Esophagus muscularis mucosa (tissue), 4 donors: ENCODE measurements around the gene ISG20L2. TPM values are rescaled to one million over a fixed set of nuclear protein-coding genes. Genes with fewer than 3 reads are reported as not detected.

Experiments
- DNase-seq: peaks from one replicate; pipeline ENCODE4 v3.0.0-alpha.2; 2017; ENCODE audit errors: extremely low spot score
- H3K27ac ChIP-seq, 4 donors: fragments of 200-600 bp; sonication (generic); replicated peaks in 1 of 4; 1 replicate in 3 of 4; 2 replicates in 1 of 4; pipeline ENCODE4 v1.5.1; 2016 to 2019; ENCODE audit warnings: mild to moderate bottlenecking in 1 of 4
- H3K27me3 ChIP-seq, 4 donors: fragments of 200-600 bp; sonication (generic); one replicate each; pipeline versions ENCODE4 v1.5.1 to v1.6.0; 2016 to 2019
- H3K36me3 ChIP-seq, 4 donors: fragments of 200-600 bp; sonication (generic); one replicate each; pipeline ENCODE4 v1.5.1; 2016 to 2019
- H3K4me1 ChIP-seq, 4 donors: fragments of 200-600 bp; sonication (generic); one replicate each; pipeline ENCODE4 v1.5.1; 2016 to 2019
- H3K4me3 ChIP-seq, 4 donors: fragments of 200-600 bp; sonication (generic); 1 replicate in 2 of 4; 2 replicates in 2 of 4; pipeline ENCODE4 v1.5.1; 2016 to 2019; ENCODE audit warnings: mild to moderate bottlenecking in 4 of 4, moderate library complexity in 1 of 4
- H3K9me3 ChIP-seq, 4 donors: fragments of 200-600 bp; sonication (generic); 1 replicate in 3 of 4; 2 replicates in 1 of 4; pipeline ENCODE4 v1.5.1; 2016 to 2019
- EP300 ChIP-seq: sonication (generic); formaldehyde crosslinking; IDR thresholded peaks from one replicate; pipeline ENCODE4 v1.6.1; 2017; ENCODE audit warnings: antibody characterized with exemption
- POLR2A ChIP-seq: fragments of 450-650 bp; IDR thresholded peaks from one replicate; pipeline ENCODE4 v1.6.1; 2017; ENCODE audit warnings: antibody characterized with exemption, moderate library complexity, mild to moderate bottlenecking, low read depth
- POLR2AphosphoS5 ChIP-seq, 2 donors: sonication (generic); formaldehyde crosslinking; IDR thresholded peaks; one replicate each; pipeline ENCODE4 v1.6.1; 2017; ENCODE audit warnings: antibody characterized with exemption in 2 of 2
- WGBS: methylation state at CpG from one replicate; pipeline ENCODE4 v1.1.5; 2018; 5-methylcytosine and 5-hydroxymethylcytosine counted together
- intact Hi-C: fragments of 100-400 bp; cut with DNase I; formaldehyde crosslinking; loops from one replicate; pipeline ENCODE4 v1.15.1; 2023
- total RNA-seq, 4 donors: library from RNA; depleted of rRNA; stranded (reverse); fragments of >200 nt; gene quantifications; one replicate each; pipeline versions ENCODE4 v1.1.0 to v1.2.1, GENCODE V29; 2016
- TF ChIP-seq, protein P1 (sequence below), 3 experiments: fragments of 200-600 bp in 2 of 3; fragments of 450-650 bp in 1 of 3; sonication (generic) in 2 of 3; IDR thresholded peaks; one replicate each; pipeline ENCODE4 v1.5.1; 2017 to 2019; ENCODE audit warnings: antibody characterized with exemption in 3 of 3, mild to moderate bottlenecking in 2 of 3, moderate library complexity in 1 of 3

ISG20L2 gene, protein sequence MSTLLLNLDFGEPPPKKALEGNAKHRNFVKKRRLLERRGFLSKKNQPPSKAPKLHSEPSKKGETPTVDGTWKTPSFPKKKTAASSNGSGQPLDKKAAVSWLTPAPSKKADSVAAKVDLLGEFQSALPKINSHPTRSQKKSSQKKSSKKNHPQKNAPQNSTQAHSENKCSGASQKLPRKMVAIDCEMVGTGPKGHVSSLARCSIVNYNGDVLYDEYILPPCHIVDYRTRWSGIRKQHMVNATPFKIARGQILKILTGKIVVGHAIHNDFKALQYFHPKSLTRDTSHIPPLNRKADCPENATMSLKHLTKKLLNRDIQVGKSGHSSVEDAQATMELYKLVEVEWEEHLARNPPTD
- 10 to 100 TPM; 16.2 to 20.0 (median 19.0) TPM for total RNA-seq

DNA sequence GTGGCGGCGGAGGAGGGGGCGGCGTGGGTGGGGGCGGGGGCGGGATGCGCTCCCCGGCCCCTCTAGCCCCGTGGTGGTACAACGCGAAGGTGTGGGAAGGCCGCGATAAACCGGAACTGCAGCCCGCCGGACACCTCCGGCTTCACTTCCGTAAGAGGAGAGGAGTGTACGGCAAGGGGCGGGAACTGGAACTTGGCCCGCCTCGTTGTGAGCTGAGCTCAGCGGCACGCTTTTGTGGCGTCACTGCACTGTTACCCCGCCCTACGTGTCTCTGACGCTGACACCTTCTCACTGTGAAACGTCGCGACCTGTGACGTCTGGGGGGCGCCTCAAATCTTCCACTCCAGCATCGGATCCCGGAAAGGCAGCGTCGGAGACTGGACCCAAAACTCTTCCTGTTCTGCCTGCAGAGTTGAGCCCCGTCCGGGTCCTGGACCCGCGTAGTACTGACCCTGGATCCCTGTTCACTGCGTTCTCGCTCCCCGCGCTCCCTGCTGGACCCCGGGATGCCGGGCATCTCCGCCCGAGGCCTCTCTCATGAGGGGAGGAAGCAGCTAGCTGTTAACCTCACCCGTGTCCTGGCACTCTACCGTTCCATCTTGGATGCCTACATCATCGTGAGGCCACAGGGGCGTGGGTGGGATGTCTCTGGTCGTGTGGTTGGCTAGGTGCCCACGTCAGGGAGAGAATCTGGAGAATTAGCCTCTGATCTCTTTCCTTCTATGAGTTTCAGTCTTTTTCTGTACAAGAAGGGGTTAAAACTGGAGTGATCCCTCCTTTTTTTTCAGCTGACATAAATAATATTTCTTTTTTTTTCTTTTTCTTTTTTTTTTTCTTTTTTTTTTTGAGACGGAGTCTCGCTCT is at the start of gene ISG20L2:
TSS of gene ISG20L2 (minus strand) at position 168 of the 864 bp plus-strand sequence. CDS start 1,114 bp downstream, outside the sequence.
- peak; percentile 98 for DNase-seq
- 3% methylated on average over 50 of the region's 57 CpGs for WGBS
- peaks cover 27 to 46% (median 30%) of the 10 kb centered on the region in 4 donors for H3K36me3 ChIP-seq
- no peaks in the 10 kb centered on the region for H3K27me3 ChIP-seq
- H3K4me3 ChIP-seq: peak within 1 kb of the TSS; percentile 70 to 79 (median 74)
- TF ChIP-seq POLR2AphosphoS5 (IDR thresholded peaks at IDR 0.05) (peak; percentile 84 to 90), POLR2A (peak; percentile 34), EP300 (no peak)
- TF ChIP-seq, protein P1, sequence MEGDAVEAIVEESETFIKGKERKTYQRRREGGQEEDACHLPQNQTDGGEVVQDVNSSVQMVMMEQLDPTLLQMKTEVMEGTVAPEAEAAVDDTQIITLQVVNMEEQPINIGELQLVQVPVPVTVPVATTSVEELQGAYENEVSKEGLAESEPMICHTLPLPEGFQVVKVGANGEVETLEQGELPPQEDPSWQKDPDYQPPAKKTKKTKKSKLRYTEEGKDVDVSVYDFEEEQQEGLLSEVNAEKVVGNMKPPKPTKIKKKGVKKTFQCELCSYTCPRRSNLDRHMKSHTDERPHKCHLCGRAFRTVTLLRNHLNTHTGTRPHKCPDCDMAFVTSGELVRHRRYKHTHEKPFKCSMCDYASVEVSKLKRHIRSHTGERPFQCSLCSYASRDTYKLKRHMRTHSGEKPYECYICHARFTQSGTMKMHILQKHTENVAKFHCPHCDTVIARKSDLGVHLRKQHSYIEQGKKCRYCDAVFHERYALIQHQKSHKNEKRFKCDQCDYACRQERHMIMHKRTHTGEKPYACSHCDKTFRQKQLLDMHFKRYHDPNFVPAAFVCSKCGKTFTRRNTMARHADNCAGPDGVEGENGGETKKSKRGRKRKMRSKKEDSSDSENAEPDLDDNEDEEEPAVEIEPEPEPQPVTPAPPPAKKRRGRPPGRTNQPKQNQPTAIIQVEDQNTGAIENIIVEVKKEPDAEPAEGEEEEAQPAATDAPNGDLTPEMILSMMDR (IDR thresholded peaks at IDR 0.05): no peak
- intact Hi-C loops: loop anchor here (1.0 kb wide), 2 partner anchors 11 to 38 kb away; partner anchors contain the start of gene PRCC
- no peaks in the 10 kb centered on the region for H3K9me3 ChIP-seq
- peaks cover 41 to 61% (median 59%) of the 10 kb centered on the region in 4 donors for H3K4me1 ChIP-seq
- H3K27ac ChIP-seq: peak within 1 kb of the TSS; percentile 93 to 98 (median 94)

- H3K27ac ChIP-seq: no peak overlapping the region
- no peaks in the 10 kb centered on the region for H3K9me3 ChIP-seq
- no peaks in the 10 kb centered on the region for H3K27me3 ChIP-seq
- no peak for DNase-seq
- 47% methylated on average over 1 of the region's 1 CpG for WGBS
- TF ChIP-seq EP300: no peak
- no peak for TF ChIP-seq POLR2A
- TF ChIP-seq, protein P1 (IDR thresholded peaks at IDR 0.05): no peak
- no peak for TF ChIP-seq POLR2AphosphoS5 (IDR thresholded peaks at IDR 0.05)
- H3K4me3 ChIP-seq: no peak overlapping the region
- intact Hi-C loops: no loop called here
- peaks cover 0 to 7% (median 4%) of the 10 kb centered on the region in 4 donors for H3K36me3 ChIP-seq
- peaks cover 27 to 62% (median 55%) of the 10 kb centered on the region in 4 donors for H3K4me1 ChIP-seq
Measured at GRCh38 chr1:156777573-156777972, 49.0 kb upstream of the ISG20L2 start.

DNA sequence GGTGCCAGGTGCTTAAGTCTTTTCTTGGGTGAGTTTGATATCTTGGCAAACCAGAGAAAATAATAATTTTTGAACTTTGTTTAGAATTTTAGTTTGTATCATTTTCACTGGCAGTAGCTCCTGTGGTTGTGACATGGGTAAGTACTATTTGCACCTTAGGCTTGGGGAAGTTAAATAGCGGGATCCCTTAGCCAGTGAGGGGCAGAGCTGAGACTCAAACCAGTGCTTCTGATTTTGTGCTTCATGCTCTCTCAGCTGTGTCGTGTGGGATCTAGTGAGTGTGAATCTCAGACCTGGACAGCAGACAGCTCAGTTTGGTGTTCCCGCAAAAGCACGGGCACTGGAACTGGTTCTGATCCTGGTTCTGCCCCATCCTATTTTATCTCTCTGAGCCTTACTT is 48.4 kb upstream of the ISG20L2 start:
- TF ChIP-seq POLR2AphosphoS5 (IDR thresholded peaks at IDR 0.05) (no peak), EP300 (no peak), POLR2A (no peak)
- TF ChIP-seq, protein P1 (IDR thresholded peaks at IDR 0.05): no peak
- no peak for DNase-seq
- H3K4me1 ChIP-seq: peaks cover 29 to 63% (median 57%) of the 10 kb centered on the region in 4 donors
- WGBS: 70% methylated on average over 4 of the region's 4 CpGs
- H3K4me3 ChIP-seq: no peak overlapping the region
- intact Hi-C loops: no loop called here
- H3K36me3 ChIP-seq: peaks cover 0 to 5% (median under 1%) of the 10 kb centered on the region in 4 donors
- no peaks in the 10 kb centered on the region for H3K27me3 ChIP-seq
- no peak overlapping the region for H3K27ac ChIP-seq
- H3K9me3 ChIP-seq: no peaks in the 10 kb centered on the region

DNA sequence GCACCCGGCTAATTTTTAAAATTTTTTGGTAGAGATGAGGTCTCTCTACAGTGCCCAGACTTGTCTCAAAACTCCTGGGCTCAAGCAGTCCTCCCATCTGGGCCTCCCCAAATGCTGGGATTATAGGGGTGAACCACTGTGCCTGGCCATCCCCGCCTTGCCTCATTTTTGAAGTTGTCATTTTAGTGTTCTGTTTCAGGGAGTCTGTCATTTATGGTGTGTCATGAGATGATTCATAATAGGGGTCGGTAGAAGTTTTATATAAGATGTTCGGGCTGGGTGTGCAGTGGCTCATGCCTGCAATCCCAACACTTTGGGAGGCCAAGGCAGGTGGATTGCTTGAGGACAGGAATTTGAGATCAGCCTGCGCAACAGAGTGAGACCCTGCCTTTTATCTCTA is 47.2 kb upstream of the ISG20L2 start:
- TF ChIP-seq POLR2AphosphoS5 (IDR thresholded peaks at IDR 0.05) (no peak), POLR2A (no peak), EP300 (no peak)
- DNase-seq: no peak
- WGBS: 85% methylated on average over 5 of the region's 5 CpGs
- Histone ChIP-seq H3K9me3 (no peaks in the 10 kb centered on the region), H3K27me3 (no peaks in the 10 kb centered on the region), H3K4me3 (no peak overlapping the region), H3K4me1 (peaks cover 33 to 69% (median 60%) of the 10 kb centered on the region in 4 donors), H3K36me3 (peaks cover 0 to 16% (median 3%) of the 10 kb centered on the region in 4 donors), H3K27ac (no peak overlapping the region)
- intact Hi-C loops: no loop called here

DNA sequence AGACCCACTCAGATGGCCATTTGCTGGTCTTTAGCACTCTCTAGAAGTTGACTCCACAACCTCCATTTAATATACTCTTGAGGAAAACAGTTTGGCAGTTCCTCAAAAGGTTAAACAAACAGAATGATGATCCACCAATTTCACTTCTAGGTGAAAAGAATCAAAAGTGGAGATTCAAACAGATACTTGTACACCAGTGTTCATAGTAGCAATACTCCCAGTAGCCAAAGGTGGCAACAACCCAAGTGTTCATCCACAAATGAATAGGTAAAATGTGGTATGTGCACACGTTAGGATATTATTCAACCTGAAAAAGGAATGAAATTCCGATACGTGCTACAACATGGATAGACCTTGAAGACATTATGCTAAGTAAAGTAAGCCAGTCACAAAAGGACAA is 45.0 kb upstream of the ISG20L2 start:
- Histone ChIP-seq H3K4me1 (peaks cover 54 to 87% (median 81%) of the 10 kb centered on the region in 4 donors), H3K27ac (no peak overlapping the region)
- TF ChIP-seq POLR2AphosphoS5 (IDR thresholded peaks at IDR 0.05) (no peak), EP300 (no peak), POLR2A (no peak)
- TF ChIP-seq, protein P1 (IDR thresholded peaks at IDR 0.05): no peak

More for the DNA sequence above, 45.0 kb upstream of the ISG20L2 start:
- intact Hi-C loops: no loop called here
- Histone ChIP-seq H3K36me3 (peaks cover 0 to 23% (median 12%) of the 10 kb centered on the region in 4 donors), H3K9me3 (no peaks in the 10 kb centered on the region), H3K27me3 (no peaks in the 10 kb centered on the region), H3K4me3 (no peak overlapping the region)
- DNase-seq: no peak
- WGBS: 87% methylated on average over 3 of the region's 3 CpGs
